Trophoblast cell (in vitro differentiated cells and primary cell): ENCODE measurements around the gene DNASE1L2.

Experiments used
- DNase-seq, 2 donors: peaks; one replicate each; pipeline ENCODE4 v3.0.0-alpha.2; 2016
- H2AFZ ChIP-seq: 2 replicates; pipeline ENCODE4 v1.6.1; 2013; ENCODE audit warnings: low read length, moderate library complexity, mild to moderate bottlenecking; ENCODE audit not compliant: insufficient read depth, poor library complexity
- H2AK5ac ChIP-seq: 2 replicates; pipeline ENCODE4 v1.6.1; 2013; ENCODE audit warnings: mild to moderate bottlenecking, low read length
- H2BK120ac ChIP-seq: 2 replicates; pipeline ENCODE4 v1.6.1; 2013; ENCODE audit warnings: low read length, mild to moderate bottlenecking, moderate library complexity; ENCODE audit not compliant: insufficient read depth, poor library complexity
- H2BK12ac ChIP-seq: 2 replicates; pipeline ENCODE4 v1.6.1; 2013; ENCODE audit warnings: mild to moderate bottlenecking, low read length, moderate library complexity
- H2BK5ac ChIP-seq: 2 replicates; pipeline ENCODE4 v1.6.1; 2013; ENCODE audit warnings: low read length, low read depth, moderate library complexity, mild to moderate bottlenecking; ENCODE audit not compliant: poor library complexity
- H3K14ac ChIP-seq: 2 replicates; pipeline ENCODE4 v1.6.1; 2013; ENCODE audit warnings: mild to moderate bottlenecking, low read length
- H3K18ac ChIP-seq: 2 replicates; pipeline ENCODE4 v1.6.1; 2013; ENCODE audit warnings: mild to moderate bottlenecking, low read length
- H3K23ac ChIP-seq: 2 replicates; pipeline ENCODE4 v1.6.1; 2013; ENCODE audit warnings: low read length
- H3K27ac ChIP-seq: 2 replicates; pipeline ENCODE4 v1.5.1; 2013; ENCODE audit warnings: low read depth, mild to moderate bottlenecking, inconsistent platforms, low read length, moderate library complexity
- H3K27me3 ChIP-seq: 2 replicates; pipeline ENCODE4 v1.6.1; 2013; ENCODE audit warnings: inconsistent platforms, mild to moderate bottlenecking, low read length, moderate library complexity; ENCODE audit not compliant: insufficient read depth
- H3K36me3 ChIP-seq, 2 experiments: 1 replicate in 1 of 2; 2 replicates in 1 of 2; pipeline ENCODE4 v1.6.1; 2013; ENCODE audit warnings: low read length in 2 of 2, mild to moderate bottlenecking in 2 of 2, moderate library complexity in 1 of 2; ENCODE audit not compliant: insufficient read depth in 2 of 2, control insufficient read depth in 1 of 2
- H3K4ac ChIP-seq: 2 replicates; pipeline ENCODE4 v1.6.1; 2013; ENCODE audit warnings: low read depth, mild to moderate bottlenecking, low read length, moderate library complexity
- H3K4me1 ChIP-seq, 2 experiments: 1 replicate in 1 of 2; 2 replicates in 1 of 2; pipeline ENCODE4 v1.6.1; 2013; ENCODE audit warnings: low read length in 2 of 2, mild to moderate bottlenecking in 2 of 2, moderate library complexity in 1 of 2; ENCODE audit not compliant: insufficient read depth in 2 of 2, control insufficient read depth in 1 of 2
- H3K4me2 ChIP-seq: 2 replicates; pipeline ENCODE4 v1.6.1; 2013; ENCODE audit warnings: inconsistent platforms, mild to moderate bottlenecking, low read length, moderate library complexity
- H3K4me3 ChIP-seq: 2 replicates; pipeline ENCODE4 v1.5.1; 2013; ENCODE audit warnings: mild to moderate bottlenecking, low read depth, low read length, inconsistent platforms
- H3K79me1 ChIP-seq: one replicate; pipeline ENCODE4 v1.6.1; 2013; ENCODE audit warnings: low read length
- H3K79me2 ChIP-seq: 2 replicates; pipeline ENCODE4 v1.6.1; 2013; ENCODE audit warnings: low read length, mild to moderate bottlenecking; ENCODE audit not compliant: control insufficient read depth, insufficient read depth, poor library complexity
- H3K9ac ChIP-seq: 2 replicates; pipeline ENCODE4 v1.6.1; 2013; ENCODE audit warnings: mild to moderate bottlenecking, low read length
- H3K9me3 ChIP-seq: 2 replicates; pipeline ENCODE4 v1.6.1; 2013; ENCODE audit warnings: low read depth, mild to moderate bottlenecking, control low read depth, inconsistent platforms, low read length; ENCODE audit not compliant: insufficient read depth
- H4K12ac ChIP-seq: 2 replicates; pipeline ENCODE4 v1.6.1; 2013; ENCODE audit warnings: low read depth, mild to moderate bottlenecking, low read length, moderate library complexity
- H4K8ac ChIP-seq: 2 replicates; pipeline ENCODE4 v1.6.1; 2013; ENCODE audit warnings: low read depth, mild to moderate bottlenecking, low read length, moderate library complexity
- H4K91ac ChIP-seq: one replicate; pipeline ENCODE4 v1.6.1; 2013; ENCODE audit warnings: low read depth, mild to moderate bottlenecking, low read length, moderate library complexity
- WGBS: extraction: QIAGEN DNeasy Blood & Tissue Kit; methylation state at CpG from one replicate; pipeline ENCODE4 v1.1.7; 2013; ENCODE audit warnings: missing lambda C conversion rate; ENCODE audit not compliant: insufficient read length, insufficient coverage; ENCODE audit errors: extremely low coverage; 5-methylcytosine and 5-hydroxymethylcytosine counted together

The DNASE1L2 gene

DNA sequence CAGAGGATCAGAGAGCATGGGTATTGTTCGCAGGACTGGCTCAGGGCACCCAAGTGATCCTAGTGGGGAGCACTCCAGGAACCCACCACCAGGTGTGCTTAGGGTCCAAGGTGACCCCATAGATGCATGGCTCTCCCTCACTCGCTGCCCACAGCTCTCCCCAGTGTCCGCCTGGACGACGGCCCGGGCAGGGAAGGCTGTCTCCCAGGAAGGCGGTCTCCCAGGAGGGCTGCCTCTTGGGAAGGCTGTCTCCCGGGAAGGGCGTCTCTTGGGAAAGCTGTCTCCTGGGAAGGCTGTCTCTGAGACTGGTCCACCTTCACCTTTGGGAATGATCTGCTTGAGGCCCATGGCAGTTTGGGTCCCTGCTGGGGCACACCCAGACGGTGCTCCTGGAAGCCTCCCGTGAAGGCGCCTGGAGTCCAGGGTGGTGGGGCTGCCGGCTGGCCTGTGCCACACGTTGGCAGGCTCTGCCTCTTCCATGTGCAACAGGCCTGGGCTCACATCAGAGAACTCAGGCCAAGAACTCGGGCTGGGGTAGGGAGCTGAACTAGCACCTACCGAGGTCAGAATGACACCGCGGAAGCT, 10.1 kb downstream of the DNASE1L2 start:
- H4K8ac ChIP-seq = no peak overlapping the region
- H3K4me1 ChIP-seq = peaks cover 4% of the 10 kb centered on the region in 2 experiments
- WGBS = no CpG with 5 or more reads among the region's 18 CpGs
- H2BK120ac ChIP-seq = no peak overlapping the region
- H3K27ac ChIP-seq = no peak overlapping the region
- DNase-seq = no peak
- no peak overlapping the region for H2BK5ac ChIP-seq
- no peak overlapping the region for H2AK5ac ChIP-seq
- H3K4me2 ChIP-seq = no peak overlapping the region
- no peak overlapping the region for H3K23ac ChIP-seq
- H3K4me3 ChIP-seq = no peak overlapping the region
- H2AFZ ChIP-seq = no peak overlapping the region
- no peak overlapping the region for H3K18ac ChIP-seq
- H3K79me1 ChIP-seq = peaks cover 3% of the 10 kb centered on the region
- no peak overlapping the region for H2BK12ac ChIP-seq
- no peak overlapping the region for H3K4ac ChIP-seq
- peaks cover 5% of the 10 kb centered on the region for H3K79me2 ChIP-seq
- no peak overlapping the region for H3K9ac ChIP-seq
- no peak overlapping the region for H3K14ac ChIP-seq
- H3K36me3 ChIP-seq = peaks cover 50 to 51% of the 10 kb centered on the region in 2 experiments
- H3K9me3 ChIP-seq = no peaks in the 10 kb centered on the region
- no peaks in the 10 kb centered on the region for H3K27me3 ChIP-seq
- peak overlapping the region; percentile 32 for H4K12ac ChIP-seq
- no peak overlapping the region for H4K91ac ChIP-seq

GRCh38 chr16:2250652-2251295, 14.5 kb downstream of the DNASE1L2 start:
- Histone ChIP-seq H2AK5ac (no peak overlapping the region), H3K9me3 (peaks cover 1% of the 10 kb centered on the region), H3K36me3 (peaks cover 48 to 51% of the 10 kb centered on the region in 2 experiments), H3K18ac (no peak overlapping the region), H3K79me2 (peaks cover 5% of the 10 kb centered on the region), H2BK5ac (peak overlapping the region; percentile 76), H3K27ac (peak overlapping the region; percentile 92), H3K4me1 (peaks cover 7 to 9% of the 10 kb centered on the region in 2 experiments), H4K91ac (peak overlapping the region; percentile 84), H3K23ac (no peak overlapping the region), H4K8ac (peak overlapping the region; percentile 74), H2BK12ac (no peak overlapping the region), H3K79me1 (peaks cover 6% of the 10 kb centered on the region), H4K12ac (no peak overlapping the region), H3K27me3 (no peaks in the 10 kb centered on the region), H3K14ac (peak overlapping the region; percentile 89), H3K4ac (peak overlapping the region; percentile 34), H3K4me2 (peak overlapping the region; percentile 44), H2BK120ac (no peak overlapping the region), H3K9ac (peak overlapping the region; percentile 86), H3K4me3 (peak overlapping the region; percentile 79), H2AFZ (peak overlapping the region; percentile 73)
- WGBS = no CpG with 5 or more reads among the region's 35 CpGs
- peak; percentile 73 to 78 for DNase-seq

DNA sequence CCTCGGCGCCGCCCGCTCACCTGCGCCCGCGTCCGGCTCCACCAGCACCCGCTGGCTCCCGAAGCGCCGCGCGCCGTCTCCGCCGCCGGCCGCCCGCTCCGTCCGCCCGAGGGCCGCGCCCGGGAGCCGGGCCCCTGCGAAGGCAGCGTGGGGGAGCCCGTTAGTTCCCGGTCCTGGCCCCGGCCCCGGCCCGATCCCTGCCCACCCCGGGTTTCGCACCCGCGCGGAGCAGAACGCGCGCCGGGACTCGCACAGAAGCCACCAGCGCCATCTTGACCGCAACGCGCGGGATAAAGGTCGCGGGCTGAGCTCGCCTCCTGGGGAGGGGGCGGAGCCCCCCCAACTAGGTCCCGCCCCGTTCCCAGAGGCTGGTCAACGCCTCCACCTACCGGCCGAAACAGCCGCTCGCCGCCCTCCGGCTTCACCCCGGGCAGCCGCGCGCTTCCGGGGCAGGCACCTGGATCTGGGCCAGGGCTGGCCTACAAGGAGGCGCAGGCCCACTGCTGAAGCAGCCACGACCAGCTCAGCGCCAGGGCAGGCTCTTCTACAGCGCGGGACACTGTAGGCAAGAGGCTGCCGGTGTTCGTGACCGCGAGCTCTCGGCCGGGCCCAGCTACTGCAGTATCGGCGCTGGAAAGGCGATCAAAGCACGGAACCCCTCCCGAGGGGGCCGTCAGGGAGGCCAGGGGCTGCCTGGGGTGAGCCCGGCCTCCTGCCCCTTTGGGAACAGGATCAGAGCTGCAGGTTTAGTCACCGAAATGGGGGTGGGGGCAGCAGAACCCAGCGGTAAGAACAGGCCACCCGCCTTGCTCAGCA, 15.3 kb downstream of the DNASE1L2 start, which contains the start of gene ECI1:
ECI1 (minus strand) TSS at position 292 of the 816 bp plus-strand sequence; CDS start at position 271, 21 bp downstream.
- Histone ChIP-seq H4K91ac (peak within 1 kb of the TSS; percentile 84), H3K36me3 (peaks cover 48 to 51% of the 10 kb centered on the region in 2 experiments), H2BK5ac (peak within 1 kb of the TSS; percentile 76), H2AK5ac (peak within 1 kb of the TSS; percentile 16), H3K14ac (peak within 1 kb of the TSS; percentile 89), H2BK120ac (peak within 1 kb of the TSS; percentile 74), H3K4me1 (peaks cover 7 to 9% of the 10 kb centered on the region in 2 experiments), H2AFZ (peak within 1 kb of the TSS; percentile 73), H3K4ac (peak within 1 kb of the TSS; percentile 60), H3K27ac (peak within 1 kb of the TSS; percentile 92), H4K12ac (peak within 1 kb of the TSS; percentile 72), H4K8ac (peak within 1 kb of the TSS; percentile 75), H3K79me2 (peaks cover 5% of the 10 kb centered on the region), H3K27me3 (no peaks in the 10 kb centered on the region), H3K9me3 (peaks cover 1% of the 10 kb centered on the region), H3K4me2 (peak within 1 kb of the TSS; percentile 52), H2BK12ac (no peak within 1 kb of the TSS), H3K9ac (peak within 1 kb of the TSS; percentile 86), H3K79me1 (peaks cover 6% of the 10 kb centered on the region), H3K23ac (no peak within 1 kb of the TSS), H3K18ac (peak within 1 kb of the TSS; percentile 62), H3K4me3 (peak within 1 kb of the TSS; percentile 79)
- no CpG with 5 or more reads among the region's 88 CpGs for WGBS
- peak; percentile 96 to 98 for DNase-seq

DNA sequence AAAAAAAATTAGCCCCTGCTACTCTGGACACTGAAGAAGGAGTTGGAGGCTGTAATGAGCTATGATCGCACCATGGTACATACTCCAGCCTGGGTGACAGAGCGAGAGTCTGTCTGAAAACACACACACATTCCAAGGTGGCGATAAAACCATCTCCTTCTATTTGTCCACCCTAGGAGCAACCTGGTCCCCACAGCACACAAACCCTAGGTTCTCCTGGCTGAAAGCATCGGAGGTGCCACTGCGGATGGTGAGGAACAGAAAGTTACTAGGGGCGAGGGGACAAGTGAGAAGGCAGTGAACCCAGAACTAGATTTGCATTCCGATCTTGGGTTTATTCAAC, 16.5 kb downstream of the DNASE1L2 start:
- Histone ChIP-seq H2AK5ac (no peak overlapping the region), H3K9me3 (peaks cover 1% of the 10 kb centered on the region), H2BK5ac (no peak overlapping the region), H3K4me2 (no peak overlapping the region), H3K18ac (no peak overlapping the region), H3K14ac (no peak overlapping the region), H3K27me3 (no peaks in the 10 kb centered on the region), H3K9ac (no peak overlapping the region), H3K36me3 (peaks cover 55% of the 10 kb centered on the region in 2 experiments), H2AFZ (no peak overlapping the region), H3K4me1 (peaks cover 7 to 9% of the 10 kb centered on the region in 2 experiments), H3K79me1 (peaks cover 6% of the 10 kb centered on the region), H4K8ac (no peak overlapping the region), H3K79me2 (peaks cover 5% of the 10 kb centered on the region), H3K23ac (no peak overlapping the region), H3K4ac (no peak overlapping the region), H4K12ac (no peak overlapping the region), H3K27ac (no peak overlapping the region), H3K4me3 (no peak overlapping the region), H2BK120ac (no peak overlapping the region), H2BK12ac (no peak overlapping the region), H4K91ac (no peak overlapping the region)
- no CpG with 5 or more reads among the region's 7 CpGs for WGBS
- DNase-seq = no peak
